Regular cardiac myocyte (primary cell): Measurements from ENCODE around the gene NME1. TPM values are rescaled to one million over a fixed set of nuclear protein-coding genes. Genes with fewer than 3 reads are reported as not detected.

ENCODE experiments used
- total RNA-seq: library from RNA; depleted of rRNA; stranded (reverse); fragments of >200 nt; gene quantifications from 2 replicates; pipeline ENCODE4 v1.2.3, GENCODE V29; 2014

NME1 gene
- 69.6 and 293 TPM in 2 replicates for total RNA-seq

GRCh38 chr17:51153210-51154072 is at the start of gene NME1:
NME1 (plus strand) TSS chr17:51153559; CDS start chr17:51155655, 2,096 bp downstream.

DNA sequence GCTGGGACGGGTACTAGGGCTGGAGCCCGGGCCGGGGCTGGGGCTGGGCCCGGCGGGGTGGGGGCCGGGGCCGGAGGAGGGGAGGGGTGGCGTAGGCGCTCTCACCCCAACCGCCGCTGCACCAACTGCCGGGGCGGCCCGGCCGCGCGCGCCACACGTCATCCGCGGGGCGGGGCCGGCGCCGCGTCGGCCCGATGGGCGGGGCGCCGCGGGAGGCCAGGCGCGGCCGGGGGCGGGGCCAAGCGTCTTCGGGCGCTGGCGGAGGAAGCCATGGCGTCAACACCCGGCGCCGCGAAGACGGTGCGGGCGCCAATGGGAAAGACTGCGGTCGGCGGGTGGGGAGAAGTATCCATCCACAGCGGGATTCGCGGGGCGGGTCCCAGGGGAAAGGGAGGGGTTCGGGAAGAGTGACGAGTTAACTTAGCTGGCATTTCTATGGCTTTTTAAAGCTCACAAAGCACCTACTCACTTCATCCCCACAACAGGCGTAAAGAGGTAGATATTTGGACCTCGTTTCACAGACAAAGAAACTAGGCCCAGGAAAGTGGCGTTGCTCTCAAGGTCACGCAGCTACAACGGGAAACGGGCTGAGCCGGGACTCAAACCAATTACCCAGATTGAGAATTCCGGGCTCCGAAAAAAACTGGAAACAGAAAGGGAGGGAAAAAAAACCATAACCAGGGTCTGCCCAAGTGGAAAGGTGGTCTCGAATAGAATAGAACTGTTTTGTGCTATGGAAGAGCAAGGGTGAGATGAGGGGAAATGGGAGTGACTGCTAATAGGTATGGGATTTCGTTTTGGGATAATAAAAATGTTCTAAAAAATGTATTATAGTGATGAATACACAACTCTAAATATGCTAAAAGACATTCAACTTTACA is 32.4 kb upstream of the NME1 start, which contains the start of gene SPAG9:
Gene SPAG9 (minus strand): TSS at position 130 of the 881 bp plus-strand sequence. CDS start 212 bp downstream, outside the sequence.

GRCh38 chr17:51166198-51166986 is 13.0 kb downstream of the NME1 start, which contains the start of gene NME2:
NME2 (plus strand) TSS chr17:51166411; CDS start chr17:51166831, 420 bp downstream.

Other genes starting within 250 kb of the NME1 start
- 125 and 175 TPM in 2 replicates for gene SPAG9, start 32.7 kb upstream of the NME1 start, total RNA-seq
- gene NME2, start 12.9 kb downstream of the NME1 start, total RNA-seq: 706 and 801 TPM in 2 replicates
- gene MBTD1, start 106.5 kb downstream of the NME1 start, total RNA-seq: 5.9 and 9.9 TPM in 2 replicates
- gene UTP18, start 107.0 kb downstream of the NME1 start, total RNA-seq: 36.4 and 57.5 TPM in 2 replicates